ENCODE measurements around the gene UBE3B.

GRCh38 chr12:109572506-109572845, 95.0 kb downstream of the UBE3B start:
- TF ChIP-seq POLR2A (IDR thresholded peaks at IDR 0.05) (no peak), CTCF (IDR thresholded peaks at IDR 0.05) (no peak), POLR2AphosphoS5 (IDR thresholded peaks at IDR 0.05) (no peak)

All from stomach (tissue), 4 donors.